GM12878 (cell line): ENCODE results near the gene SLC13A3.

Source experiments
- BACH1 ChIP-seq: fragments of 450-650 bp; IDR thresholded peaks from 2 replicates; pipeline ENCODE4 v1.6.1; 2017; ENCODE audit warnings: mild to moderate bottlenecking, borderline replicate concordance
- BCL11A ChIP-seq: IDR thresholded peaks from 2 replicates; pipeline ENCODE4 v1.6.1; 2011; ENCODE audit warnings: low read depth, low read length
- CTCF ChIP-seq, 3 experiments: IDR thresholded peaks in 2 of 3; conservative IDR thresholded peaks in 1 of 3; 2 replicates each; pipeline ENCODE4 v1.5.1; 2011; ENCODE audit warnings: low read depth in 3 of 3, low read length in 3 of 3, mild to moderate bottlenecking in 3 of 3, control low read depth in 2 of 3, moderate library complexity in 2 of 3, inconsistent platforms in 1 of 3, mixed read lengths in 1 of 3; ENCODE audit not compliant: control insufficient read depth in 2 of 3, insufficient read depth in 1 of 3; ENCODE audit errors: extremely low read depth in 1 of 3
- EZH2 ChIP-seq: IDR thresholded peaks from 2 replicates; pipeline ENCODE4 v1.6.1; 2012; ENCODE audit warnings: low read depth, mild to moderate bottlenecking, control low read depth, inconsistent platforms, low read length, borderline replicate concordance; ENCODE audit not compliant: control insufficient read depth
- HDAC6 ChIP-seq: fragments of 200-600 bp; sonication (generic); IDR thresholded peaks from one replicate; pipeline ENCODE4 v1.8.0; 2017; ENCODE audit warnings: antibody characterized with exemption; ENCODE audit not compliant: unreplicated experiment
- MAX ChIP-seq: IDR thresholded peaks from 2 replicates; pipeline ENCODE4 v1.6.1; 2012; ENCODE audit warnings: low read depth, low read length, improper control_type of control experiment
- POLR2AphosphoS5 ChIP-seq: IDR thresholded peaks from 2 replicates; pipeline ENCODE4 v1.6.1; 2011; ENCODE audit warnings: mild to moderate bottlenecking, low read length, inconsistent platforms
- REST ChIP-seq: IDR thresholded peaks from 2 replicates; pipeline ENCODE4 v1.6.1; 2012; ENCODE audit warnings: mild to moderate bottlenecking, low read depth, low read length
- USF2 ChIP-seq: IDR thresholded peaks from 2 replicates; pipeline ENCODE4 v1.6.1; 2011; ENCODE audit warnings: low read depth, low read length, improper control_type of control experiment, borderline replicate concordance
- YY1 ChIP-seq: IDR thresholded peaks from 2 replicates; pipeline ENCODE4 v1.6.1; 2011; ENCODE audit warnings: low read depth, mild to moderate bottlenecking, low read length
- ZNF217 ChIP-seq: fragments of 450-650 bp; IDR thresholded peaks from 2 replicates; pipeline ENCODE4 v1.6.1; 2017; ENCODE audit warnings: antibody characterized with exemption, mild to moderate bottlenecking

DNA sequence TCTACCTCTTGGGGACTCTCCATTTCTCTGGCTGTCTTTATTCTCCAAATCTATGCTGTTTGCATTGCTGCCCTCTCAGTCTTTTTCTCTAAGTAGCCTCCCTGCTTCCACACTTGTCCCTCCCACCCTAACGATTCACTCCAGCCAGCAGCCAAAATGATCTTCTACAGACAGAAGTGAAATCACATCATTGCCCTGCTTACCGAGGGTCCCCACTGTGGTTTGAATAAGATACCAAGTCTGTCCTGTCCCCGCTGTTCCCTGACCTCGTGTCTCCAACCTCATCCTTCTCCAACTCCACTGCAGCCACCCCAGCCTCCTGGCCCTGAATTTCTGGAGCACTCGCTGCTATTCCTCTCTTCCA is 89.3 kb downstream of the SLC13A3 start:
- no peak for TF ChIP-seq CTCF (IDR thresholded peaks at IDR 0.05 in 2 of 3, conservative IDR thresholded peaks at IDR 0.05 in 1 of 3; ENCODE audit: control insufficient read depth in 2 of 3, extremely low read depth in 1 of 3, insufficient read depth in 1 of 3, low read depth in 3 of 3, low read length in 3 of 3)
- TF ChIP-seq USF2 = no peak
- no peak for TF ChIP-seq EZH2
- TF ChIP-seq ZNF217 = no peak
- TF ChIP-seq BCL11A = no peak
- no peak for TF ChIP-seq HDAC6
- TF ChIP-seq YY1 = no peak
- no peak for TF ChIP-seq POLR2AphosphoS5
- TF ChIP-seq BACH1 = no peak
- no peak for TF ChIP-seq REST
- no peak for TF ChIP-seq MAX
